Stimulated activated CD4-positive, alpha-beta T cell treated with anti-CD3 and anti-CD28 coated beads, TNF-alpha, amount 100 ng/mL, for 48 hours (primary cell): ENCODE data around the gene SPON1.
"Not testable (repeated sequence)": the region's sequence is repeated elsewhere in the genome, so short reads cannot be mapped to it uniquely, and the experiment has no call there.

Source experiments
- DNase-seq, 3 donors: peaks; one replicate each; pipeline ENCODE4 v3.0.0-alpha.2; 2020; ENCODE audit warnings: low read depth in 3 of 3

SPON1 gene

DNA sequence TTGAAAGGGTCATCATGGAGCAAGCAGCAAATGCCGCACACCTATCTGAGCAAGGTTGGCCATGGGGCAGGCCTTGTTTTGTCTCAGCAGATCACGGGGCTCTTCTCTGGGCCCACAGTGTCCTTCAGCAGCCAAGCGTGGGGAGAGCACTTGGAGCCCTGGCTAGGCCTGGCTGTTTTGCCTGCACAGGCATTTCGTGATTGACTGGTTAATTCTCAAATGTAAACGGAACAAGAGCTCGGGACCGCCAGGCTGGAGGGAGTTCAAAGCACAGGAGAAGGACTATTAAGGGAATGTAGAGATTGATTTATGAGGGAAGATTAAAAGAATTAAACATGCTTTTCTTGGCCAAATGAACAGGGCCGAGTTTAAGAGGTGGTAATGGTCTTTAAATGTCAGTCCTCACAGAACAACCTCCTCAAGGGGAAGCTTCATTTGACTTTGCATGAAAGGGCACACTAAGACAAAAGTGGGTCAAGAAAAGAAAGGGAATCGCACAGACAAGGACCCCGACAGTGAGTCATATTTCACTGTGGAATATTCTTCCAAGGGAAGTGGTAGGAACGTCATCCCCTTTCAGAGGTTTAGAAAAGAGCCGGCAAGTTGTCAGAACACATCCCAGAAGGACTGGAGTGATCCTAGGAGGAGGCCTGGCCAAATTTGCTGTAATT is 20.7 kb downstream of the SPON1 start:
- no peak for DNase-seq

GRCh38 chr11:13984616-13985450 is 22.3 kb downstream of the SPON1 start:
- DNase-seq = no peak

GRCh38 chr11:13986695-13987094 is 24.2 kb downstream of the SPON1 start:
- DNase-seq = not testable (repeated sequence)

- not testable (repeated sequence) for DNase-seq
Observed at GRCh38 chr11:13992158-13992856, 29.8 kb downstream of the SPON1 start.

GRCh38 chr11:13993096-13993765 is 30.7 kb downstream of the SPON1 start:
- DNase-seq = no peak

GRCh38 chr11:13997881-13998280 is 35.4 kb downstream of the SPON1 start:
- no peak for DNase-seq

DNA sequence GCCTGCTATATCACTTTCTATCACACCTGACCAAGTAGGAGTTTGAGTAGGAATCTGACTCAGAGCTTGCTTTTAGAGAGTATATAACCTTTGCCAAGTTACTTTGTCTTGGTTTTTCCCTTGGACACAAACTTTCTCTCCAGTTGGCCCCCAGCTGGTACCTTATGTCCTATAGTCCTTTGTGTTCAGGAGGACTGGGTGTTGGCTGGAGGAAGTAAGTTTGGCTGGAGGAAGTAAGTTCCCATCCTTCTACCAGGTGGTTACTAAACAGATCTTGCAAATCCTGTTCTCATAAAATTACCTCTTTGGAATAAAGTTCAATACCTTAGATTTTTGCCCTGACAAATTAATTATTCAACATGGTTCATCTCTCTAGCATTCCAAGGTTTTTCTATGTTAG is 37.2 kb downstream of the SPON1 start:
- DNase-seq = no peak

- DNase-seq = no peak
Observed at GRCh38 chr11:14001597-14001996, 39.1 kb downstream of the SPON1 start.

- DNase-seq = no peak
Observed at GRCh38 chr11:14007566-14007965, 45.0 kb downstream of the SPON1 start.

DNA sequence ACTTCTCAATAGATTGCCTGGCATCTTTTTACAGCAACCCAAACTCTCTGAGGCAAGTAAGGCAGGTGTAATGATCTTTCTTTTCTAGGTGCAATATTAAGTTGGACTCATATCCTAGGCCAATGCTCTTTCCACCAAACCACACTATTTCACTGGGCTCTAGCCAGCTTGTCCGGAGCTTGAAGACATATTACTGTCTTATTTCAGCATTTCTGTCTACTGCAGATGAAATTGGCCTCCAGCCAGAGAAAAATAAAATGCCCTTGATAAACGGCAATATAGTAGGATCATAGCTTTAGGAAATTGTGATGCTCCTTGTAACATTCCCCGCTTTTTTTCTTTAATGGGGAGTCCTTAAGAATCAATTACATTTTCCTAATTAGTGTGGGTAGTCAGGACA is 48.1 kb downstream of the SPON1 start:
- no peak for DNase-seq

DNA sequence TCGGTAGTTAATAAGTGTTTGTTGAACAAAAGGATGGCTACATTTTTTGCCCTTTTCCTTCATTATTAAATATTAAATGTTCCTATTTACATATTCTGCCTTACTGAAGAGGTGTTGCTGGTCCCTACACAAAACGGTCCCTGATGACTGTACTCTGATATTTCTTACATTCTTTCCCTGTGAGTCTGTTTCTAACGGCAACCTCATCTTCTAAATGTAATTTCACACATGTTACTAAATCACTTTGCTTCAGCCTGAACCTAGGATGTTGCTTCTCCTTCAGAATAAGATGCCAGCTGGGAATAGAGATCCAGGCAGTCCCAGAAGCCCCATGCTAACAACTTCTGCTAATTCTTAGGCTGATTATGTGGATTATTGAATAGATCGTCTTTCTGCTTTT is 50.3 kb downstream of the SPON1 start:
- DNase-seq = no peak

DNA sequence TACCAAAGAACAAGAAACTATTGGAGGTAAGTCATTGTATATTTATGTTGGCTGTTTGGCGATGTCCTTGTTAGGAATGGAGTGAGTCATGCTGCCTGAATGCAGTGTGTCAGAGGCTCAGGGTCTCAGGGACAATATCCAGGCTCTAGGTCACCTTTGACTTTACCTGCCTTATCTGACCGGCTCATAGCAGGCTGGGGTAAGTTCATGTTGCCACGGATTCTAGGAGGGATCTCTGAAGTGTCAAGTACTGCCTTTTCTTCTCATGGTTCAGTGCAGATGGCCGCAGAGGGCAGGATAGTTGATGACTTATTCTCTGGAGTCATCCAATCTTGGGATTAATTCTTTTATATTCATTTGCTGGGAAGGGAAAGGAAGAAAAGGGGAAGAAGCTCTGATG is 53.2 kb downstream of the SPON1 start:
- DNase-seq = no peak

DNA sequence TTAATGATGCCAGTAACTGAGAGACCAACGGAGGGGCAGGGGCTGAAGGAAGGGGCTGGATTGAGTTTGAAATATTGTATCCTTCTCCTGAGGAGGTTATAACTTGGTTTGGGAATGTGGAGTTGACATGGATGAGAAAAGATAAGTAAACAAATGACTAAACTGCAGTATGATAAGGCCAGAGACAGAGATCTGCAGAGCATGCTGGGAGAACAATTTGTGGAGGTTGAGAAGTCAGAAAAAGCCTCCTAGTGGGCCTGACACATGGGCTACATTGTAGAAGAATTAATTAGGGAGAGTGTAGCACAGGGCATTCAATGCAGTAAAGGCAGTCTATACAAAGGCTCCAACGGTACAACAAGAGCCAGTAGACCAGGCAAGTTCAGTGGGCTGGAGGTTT is 55.9 kb downstream of the SPON1 start:
- no peak for DNase-seq

DNA sequence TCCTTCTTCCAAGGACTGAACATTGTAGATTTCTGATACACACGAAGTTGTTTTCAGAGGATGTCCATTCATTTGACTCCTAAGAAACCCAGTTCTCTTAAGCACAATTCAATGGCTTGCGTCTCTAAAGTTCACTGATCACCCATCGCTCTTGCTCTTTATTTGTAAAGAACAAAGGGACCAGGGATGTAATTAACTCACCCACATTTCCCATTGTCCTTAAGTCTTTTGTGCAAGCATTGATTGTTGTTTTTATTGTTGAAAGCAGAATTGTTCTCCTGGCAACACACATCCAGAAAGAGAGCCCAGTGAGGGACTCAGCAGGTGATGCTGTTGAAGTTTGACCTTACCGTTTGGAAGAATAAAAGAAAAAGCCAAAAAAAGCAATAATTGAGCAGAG is 59.2 kb downstream of the SPON1 start:
- DNase-seq = no peak

DNA sequence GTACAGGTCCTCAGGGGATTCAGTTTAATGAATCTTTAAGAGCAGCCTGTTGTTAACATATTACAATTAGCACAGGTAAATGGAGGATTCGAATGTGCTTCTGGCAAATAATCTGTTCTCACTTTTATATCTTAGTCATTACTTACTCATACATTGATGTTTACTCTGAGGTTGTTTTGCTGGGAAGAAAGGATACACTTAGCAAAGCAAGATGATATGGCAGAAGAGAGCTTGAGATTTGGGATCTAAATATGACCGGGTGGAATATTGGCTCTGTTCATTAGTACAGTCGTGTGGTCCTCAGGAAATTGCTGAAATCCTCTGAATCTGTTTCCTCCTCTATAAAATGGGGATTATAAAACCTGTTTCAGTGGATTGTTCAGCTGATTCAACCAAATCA is 59.7 kb downstream of the SPON1 start:
- no peak for DNase-seq

- DNase-seq = no peak
Observed at GRCh38 chr11:14022821-14023220, 60.3 kb downstream of the SPON1 start.

- no peak for DNase-seq
Observed at GRCh38 chr11:14026961-14027360, 64.4 kb downstream of the SPON1 start.

DNA sequence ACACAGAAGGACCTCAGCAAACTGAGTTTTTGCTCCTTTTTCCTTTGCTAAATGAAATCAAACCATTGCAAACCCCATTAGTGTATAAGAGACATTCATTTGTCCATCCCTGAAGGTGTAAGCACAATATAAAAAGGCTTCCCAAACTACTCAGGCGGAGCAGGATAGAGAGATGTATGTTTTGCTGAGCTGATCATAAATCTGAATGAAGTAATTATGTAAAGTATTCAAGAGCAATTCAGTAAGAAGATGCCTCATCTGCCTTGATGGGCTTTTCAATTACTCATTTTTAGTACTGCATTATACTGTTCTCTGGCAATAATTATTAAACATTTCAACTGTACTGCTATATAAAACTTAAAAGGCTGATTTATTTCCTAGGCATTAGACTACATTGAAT is 65.0 kb downstream of the SPON1 start:
- no peak for DNase-seq

DNA sequence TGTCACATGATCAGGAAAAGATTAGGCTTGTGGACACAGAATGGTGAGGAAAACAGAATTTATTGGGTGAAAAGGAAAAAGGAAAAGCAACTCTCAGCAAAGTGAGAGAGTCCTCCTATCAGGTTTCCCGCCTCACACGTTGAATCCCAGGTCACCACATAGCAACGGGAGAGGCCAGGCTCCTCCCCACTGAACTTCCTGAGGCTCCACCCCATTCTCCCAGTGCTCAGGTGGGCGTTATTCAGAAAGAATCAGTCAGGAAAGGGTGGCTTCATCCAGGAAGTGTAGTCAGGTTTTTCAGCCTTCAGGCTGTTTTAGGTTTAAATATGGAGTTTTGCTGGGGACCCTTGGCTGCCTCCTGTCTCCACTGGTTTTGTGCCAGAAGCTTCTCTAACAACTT is 66.9 kb downstream of the SPON1 start:
- no peak for DNase-seq

- DNase-seq = no peak
Observed at GRCh38 chr11:14029971-14030920, 67.7 kb downstream of the SPON1 start.

DNA sequence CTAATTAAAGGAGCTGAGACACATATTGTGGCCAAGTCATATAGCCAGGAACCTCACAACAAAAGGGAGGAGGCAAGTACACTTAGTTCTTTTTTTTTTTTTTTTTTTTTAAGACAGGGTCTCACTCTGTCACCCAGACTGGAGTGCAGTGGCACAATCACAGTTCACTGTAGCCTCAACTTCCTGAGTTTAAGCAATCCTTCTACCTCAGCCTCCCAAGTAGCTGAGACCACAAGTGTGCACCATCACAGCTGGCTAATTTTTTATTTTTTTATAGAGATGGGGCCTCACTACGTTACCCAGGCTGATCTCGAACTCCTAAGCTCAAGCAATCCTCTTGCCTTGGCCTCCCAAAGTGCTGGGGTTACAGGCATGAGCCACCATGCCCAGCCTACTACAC is 73.0 kb downstream of the SPON1 start:
- DNase-seq = not testable (repeated sequence)
